ENCODE results near the gene PRKAG2. TPM values are rescaled to one million over a fixed set of nuclear protein-coding genes. Genes with fewer than 3 reads are reported as not detected.

PRKAG2 gene
- total RNA-seq, 4 donors from 2014 or later: 25.1 to 57.8 (median 46.7) TPM

DNA sequence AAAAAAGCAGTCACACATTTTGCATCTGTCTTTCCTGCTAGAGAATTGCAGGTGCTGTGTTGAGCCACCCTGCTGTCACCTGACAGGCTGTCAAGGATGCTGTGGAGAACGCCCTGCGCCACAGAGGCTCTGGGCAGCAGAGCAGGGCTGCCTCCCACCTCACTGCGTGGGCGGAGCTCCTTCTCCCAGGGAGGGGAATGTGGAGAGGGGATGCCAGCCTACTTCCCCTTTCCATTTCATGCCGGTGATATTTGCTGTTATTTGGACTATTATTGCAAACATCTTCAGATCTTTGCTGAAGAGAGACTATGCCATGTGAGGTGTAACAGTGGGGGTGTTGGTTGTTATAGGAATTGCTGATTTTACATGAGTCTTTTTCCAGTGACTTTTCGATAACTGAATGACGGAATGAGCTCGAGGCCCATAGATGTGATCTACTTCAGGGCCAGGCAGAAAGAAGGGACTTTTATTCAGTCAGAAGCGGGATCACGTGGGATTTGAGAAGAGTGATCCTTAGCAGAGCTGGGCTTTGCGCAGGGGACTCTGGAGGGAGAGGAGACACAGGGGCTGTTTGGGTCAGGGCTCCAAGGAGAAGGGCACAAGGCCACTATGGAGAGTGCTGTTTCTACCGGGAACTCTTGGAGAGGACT lies 13.6 kb upstream of the PRKAG2 start:
- DNase-seq: no peak
- Histone ChIP-seq H3K27ac (no peak overlapping the region), H3K27me3 (peaks cover 4% of the 10 kb centered on the region), H3K36me3 (no peaks in the 10 kb centered on the region), H3K9me3 (no peaks in the 10 kb centered on the region), H3K4me1 (peaks cover 0 to 14% (median 6%) of the 10 kb centered on the region in 4 donors), H3K4me3 (no peak overlapping the region)
- WGBS, 2 donors (ENCODE audit: low coverage in 1 of 2): 74% methylated on average over 12 of the region's 12 CpGs; no CpG with 5 or more reads in 1 of the 2 donors
- TF ChIP-seq POLR2AphosphoS5 (IDR thresholded peaks at IDR 0.05) (no peak), POLR2A (IDR thresholded peaks at IDR 0.05) (no peak), EP300 (IDR thresholded peaks at IDR 0.05; ENCODE audit: low read depth) (no peak)
- TF ChIP-seq, protein P1, sequence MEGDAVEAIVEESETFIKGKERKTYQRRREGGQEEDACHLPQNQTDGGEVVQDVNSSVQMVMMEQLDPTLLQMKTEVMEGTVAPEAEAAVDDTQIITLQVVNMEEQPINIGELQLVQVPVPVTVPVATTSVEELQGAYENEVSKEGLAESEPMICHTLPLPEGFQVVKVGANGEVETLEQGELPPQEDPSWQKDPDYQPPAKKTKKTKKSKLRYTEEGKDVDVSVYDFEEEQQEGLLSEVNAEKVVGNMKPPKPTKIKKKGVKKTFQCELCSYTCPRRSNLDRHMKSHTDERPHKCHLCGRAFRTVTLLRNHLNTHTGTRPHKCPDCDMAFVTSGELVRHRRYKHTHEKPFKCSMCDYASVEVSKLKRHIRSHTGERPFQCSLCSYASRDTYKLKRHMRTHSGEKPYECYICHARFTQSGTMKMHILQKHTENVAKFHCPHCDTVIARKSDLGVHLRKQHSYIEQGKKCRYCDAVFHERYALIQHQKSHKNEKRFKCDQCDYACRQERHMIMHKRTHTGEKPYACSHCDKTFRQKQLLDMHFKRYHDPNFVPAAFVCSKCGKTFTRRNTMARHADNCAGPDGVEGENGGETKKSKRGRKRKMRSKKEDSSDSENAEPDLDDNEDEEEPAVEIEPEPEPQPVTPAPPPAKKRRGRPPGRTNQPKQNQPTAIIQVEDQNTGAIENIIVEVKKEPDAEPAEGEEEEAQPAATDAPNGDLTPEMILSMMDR (IDR thresholded peaks at IDR 0.05): no peak
- intact Hi-C loops (cut with DNase I; ENCODE audit: low total_unique reads) (no loop called here), in situ Hi-C loops (cut with MboI; ENCODE audit: low pct_ligation_motif_present in 1 of 4, low pct_unique_long_range_greater_than_20kb in 1 of 4, low sequenced_read_pairs in 3 of 4) (no loop called here)

DNA sequence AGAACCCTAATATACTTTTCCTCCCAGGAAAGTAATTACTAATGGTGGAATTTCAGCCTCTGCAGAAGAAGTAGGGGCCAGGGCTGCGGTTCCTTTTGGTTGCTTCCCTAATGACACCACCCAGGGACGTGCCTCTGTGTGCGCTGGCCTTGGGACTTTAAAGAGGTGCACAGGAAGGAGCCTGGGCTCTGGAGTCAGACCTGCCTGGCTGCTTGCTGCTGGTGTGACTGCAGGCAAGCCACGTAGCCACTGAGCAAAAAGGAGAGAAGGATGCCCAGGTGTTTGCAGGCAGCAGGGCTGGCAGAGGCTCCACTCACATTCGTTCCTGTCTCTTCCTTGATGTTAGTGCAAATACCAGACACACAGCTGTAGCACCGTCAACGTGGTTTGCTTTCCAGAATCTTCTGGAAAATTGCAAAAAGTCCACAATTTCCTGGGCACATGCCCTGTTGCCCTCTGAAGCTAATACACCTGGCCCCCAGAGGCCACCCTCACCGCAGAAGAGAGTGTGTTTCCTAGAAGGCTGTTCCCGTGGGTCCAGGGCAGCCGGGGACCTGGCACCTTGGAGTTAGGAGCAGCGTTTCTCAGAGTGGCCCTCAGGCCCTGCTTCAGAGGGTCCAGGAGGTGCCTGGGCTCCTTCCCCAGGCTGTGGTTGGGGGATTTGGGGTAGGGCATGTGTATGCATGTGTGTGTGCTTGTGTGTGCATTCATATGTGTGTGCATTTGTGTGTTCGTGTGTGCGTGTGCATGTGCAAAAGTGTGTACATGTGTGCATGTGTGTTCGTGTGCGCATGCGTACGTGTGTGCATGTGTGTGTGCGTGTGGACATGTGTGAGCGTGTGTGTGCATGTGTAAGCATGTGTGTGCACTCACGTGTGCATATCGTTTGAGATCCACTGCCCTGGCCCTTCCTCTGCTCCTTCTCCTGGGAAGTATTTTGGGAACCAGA lies 12.8 kb upstream of the PRKAG2 start:
- WGBS, 2 donors (ENCODE audit: low coverage in 1 of 2): 75% methylated on average over 21 of the region's 21 CpGs; no CpG with 5 or more reads in 1 of the 2 donors
- in situ Hi-C loops (cut with MboI; ENCODE audit: low pct_ligation_motif_present in 1 of 4, low pct_unique_long_range_greater_than_20kb in 1 of 4, low sequenced_read_pairs in 3 of 4) (no loop called here), intact Hi-C loops (cut with DNase I; ENCODE audit: low total_unique reads) (no loop called here)
- Histone ChIP-seq H3K36me3 (no peaks in the 10 kb centered on the region), H3K4me1 (peaks cover 0 to 9% (median 2%) of the 10 kb centered on the region in 4 donors), H3K27ac (no peak overlapping the region), H3K4me3 (no peak overlapping the region), H3K9me3 (no peaks in the 10 kb centered on the region), H3K27me3 (peaks cover 4% of the 10 kb centered on the region)
- DNase-seq: no peak
- TF ChIP-seq POLR2A (IDR thresholded peaks at IDR 0.05): no peak
- TF ChIP-seq, protein P1 (IDR thresholded peaks at IDR 0.05): no peak
- no peak for TF ChIP-seq POLR2AphosphoS5 (IDR thresholded peaks at IDR 0.05)
- TF ChIP-seq EP300 (IDR thresholded peaks at IDR 0.05; ENCODE audit: low read depth): no peak

DNA sequence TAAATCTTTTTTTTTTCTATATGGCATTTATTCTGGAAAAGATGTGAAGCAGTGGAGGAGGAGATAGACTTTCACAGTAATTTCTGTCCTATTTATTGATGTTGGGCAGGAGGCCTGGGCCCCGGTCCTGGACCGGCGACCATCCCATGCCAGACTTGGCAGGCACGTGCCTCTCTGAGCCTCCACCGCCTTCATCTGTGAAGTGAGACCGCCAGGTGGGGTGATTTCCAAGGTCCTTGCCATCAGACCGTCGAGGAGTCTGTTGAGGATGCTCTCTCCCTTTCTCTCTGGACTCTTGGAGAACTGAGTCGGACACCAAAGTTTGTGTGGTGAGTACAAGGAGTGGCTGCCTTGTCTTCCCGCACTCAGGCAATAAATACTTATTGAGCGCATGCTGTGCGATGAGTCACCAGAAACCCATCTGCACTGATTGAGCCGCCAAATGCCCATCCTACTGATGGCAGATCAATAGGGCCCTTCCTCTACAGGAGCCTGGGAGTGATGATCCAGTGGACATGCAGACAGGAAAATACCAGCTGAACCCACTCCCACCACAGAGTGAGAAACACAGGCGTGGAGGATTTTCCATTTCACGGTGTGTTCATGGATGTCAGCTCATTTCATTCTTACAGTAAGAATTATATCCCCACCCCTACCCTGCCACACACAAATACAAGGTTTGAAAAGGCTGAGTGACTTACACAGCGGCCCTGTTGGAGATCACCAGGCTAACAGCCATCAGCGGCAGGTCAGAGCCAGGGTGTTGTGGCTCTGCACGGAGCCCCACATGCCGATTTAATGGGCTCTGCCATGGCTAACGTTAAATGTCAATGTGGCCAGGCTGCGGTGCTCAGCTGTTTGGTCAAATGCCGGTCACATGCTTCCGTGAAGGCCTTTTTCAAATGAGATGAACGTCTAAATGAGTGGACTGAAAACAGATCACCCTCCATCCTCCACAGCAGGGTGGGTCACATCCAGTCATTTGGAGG lies 11.5 kb upstream of the PRKAG2 start:
- H3K9me3 ChIP-seq: no peaks in the 10 kb centered on the region
- no peak for DNase-seq
- peaks cover 0 to 5% (median 0%) of the 10 kb centered on the region in 4 donors for H3K4me1 ChIP-seq
- H3K4me3 ChIP-seq: no peak overlapping the region
- TF ChIP-seq EP300 (IDR thresholded peaks at IDR 0.05; ENCODE audit: low read depth) (no peak), POLR2A (IDR thresholded peaks at IDR 0.05) (no peak), POLR2AphosphoS5 (IDR thresholded peaks at IDR 0.05) (no peak)
- TF ChIP-seq, protein P1 (IDR thresholded peaks at IDR 0.05): no peak
- WGBS, 2 donors (ENCODE audit: low coverage in 1 of 2): 85% methylated on average over 24 of the region's 24 CpGs; no CpG with 5 or more reads in 1 of the 2 donors
- H3K27ac ChIP-seq: no peak overlapping the region
- in situ Hi-C loops (cut with MboI; ENCODE audit: low pct_ligation_motif_present in 1 of 4, low pct_unique_long_range_greater_than_20kb in 1 of 4, low sequenced_read_pairs in 3 of 4): no loop called here
- intact Hi-C loops (cut with DNase I; ENCODE audit: low total_unique reads): no loop called here
- peaks cover 4% of the 10 kb centered on the region for H3K27me3 ChIP-seq
- H3K36me3 ChIP-seq: no peaks in the 10 kb centered on the region

Data from transverse colon (tissue), 4 donors.